Heart left ventricle (tissue), 16 donors: ENCODE data around the gene GTF2F1. TPM values are rescaled to one million over a fixed set of nuclear protein-coding genes. Genes with fewer than 3 reads are reported as not detected.
A peak's percentile ranks its signal among the peaks of the same experiment; 100 is the strongest.

Experiments used
- ATAC-seq, 4 donors: fragments of 200-7000 bp; cut with Tn5 transposase; one replicate each; pipeline ENCODE4 v1.9.1; 2020 to 2022; ENCODE audit warnings: moderate library complexity in 4 of 4, mild to moderate bottlenecking in 3 of 4, moderate number of reproducible peaks in 1 of 4
- DNase-seq, 5 donors: peaks; one replicate each; pipeline ENCODE4 v3.0.0-alpha.2; 2020
- H3K27ac ChIP-seq, 12 donors: fragments of 200-600 bp; sonication (generic) in 4 of 12; one replicate each; pipeline versions ENCODE4 v1.5.0 to v1.8.0; 2016 to 2022; ENCODE audit warnings: mild to moderate bottlenecking in 2 of 12
- H3K27me3 ChIP-seq, 9 donors: fragments of 200-600 bp; sonication (generic) in 2 of 9; one replicate each; pipeline versions ENCODE4 v1.5.1 to v1.8.0; 2016 to 2022; ENCODE audit warnings: mild to moderate bottlenecking in 3 of 9
- H3K36me3 ChIP-seq, 9 donors: fragments of 200-600 bp; sonication (generic) in 2 of 9; one replicate each; pipeline versions ENCODE4 v1.5.0 to v1.8.0; 2018 to 2022; ENCODE audit warnings: mild to moderate bottlenecking in 2 of 9
- H3K4me1 ChIP-seq, 12 donors: fragments of 200-600 bp; sonication (generic) in 4 of 12; one replicate each; pipeline versions ENCODE4 v1.5.0 to v1.8.0; 2016 to 2022; ENCODE audit warnings: mild to moderate bottlenecking in 3 of 12
- H3K4me3 ChIP-seq, 12 donors: fragments of 200-600 bp; sonication (generic) in 4 of 12; one replicate each; pipeline versions ENCODE4 v1.5.0 to v1.8.0; 2017 to 2022; ENCODE audit warnings: mild to moderate bottlenecking in 9 of 12, moderate library complexity in 4 of 12
- H3K9me3 ChIP-seq, 12 donors: fragments of 200-600 bp; sonication (generic) in 4 of 12; one replicate each; pipeline versions ENCODE4 v1.5.0 to v1.8.0; 2016 to 2022; ENCODE audit warnings: mild to moderate bottlenecking in 1 of 12
- POLR2A ChIP-seq, 2 donors: fragments of 450-650 bp; IDR thresholded peaks; one replicate each; pipeline ENCODE4 v1.6.1; 2017; ENCODE audit warnings: antibody characterized with exemption in 2 of 2, mild to moderate bottlenecking in 2 of 2, moderate library complexity in 2 of 2
- WGBS, 4 donors: extraction: QIAGEN DNeasy Blood & Tissue Kit in 2 of 4; methylation state at CpG; one replicate each; pipeline versions ENCODE4 v1.1.5 to v1.1.7; 2013 to 2018; 5-methylcytosine and 5-hydroxymethylcytosine counted together
- intact Hi-C, 10 donors: fragments of 100-400 bp; cut with DNase I; formaldehyde crosslinking; loops; one replicate each; pipeline versions ENCODE4 v1.11.1 to v1.14.2; 2022
- polyA plus RNA-seq, 2 donors: library from polyadenylated mRNA; stranded (reverse); fragments of 200-250 nt; gene quantifications; one replicate each; pipeline ENCODE4 v1.2.3, GENCODE V29; 2013
- total RNA-seq, 9 donors: library from RNA; depleted of rRNA in 2 of 9; stranded (reverse); fragments of >200 nt in 2 of 9; fragmentation: NEBNext Ultra II Directional in 3 of 9; extraction: Animal tissue kit (Norgen Biotek cat#: 25700) in 3 of 9; gene quantifications; one replicate each; pipeline versions ENCODE4 v1.1.0 to v1.2.4, GENCODE V29; 2016 to 2023
- TF ChIP-seq, protein P1 (sequence below), 12 donors: fragments of 200-600 bp; sonication (generic) in 4 of 12; IDR thresholded peaks; one replicate each; pipeline versions ENCODE4 v1.5.0 to v1.8.0; 2018 to 2022; ENCODE audit warnings: antibody characterized with exemption in 12 of 12, mild to moderate bottlenecking in 5 of 12
- donor health status: ischemic (EF 13 %, LVEDD 7.1; RV severe dilation, severe dysfunction).
- donor health status: healthy with polysubstance abuse.
- donor health status: DM: no; HTN: yes; CAD: no.
- donor health status: DM: no; HTN: no; CAD: no.
- donor health status: ischemic (EF 25% LVEDD 6.9; RV normal size, moderate dysfunction).
- donor health status: ischemic (EF 25% LVEDD 5.7; RV mildly dilated, moderate dysfunction).
- donor health status: healthy.
- donor health status: DM: yes; HTN: yes; CAD: no.
- donor health status: ischemic (EF 35%, LVEDD 5.7; RV mildly dilated, moderate dysfunction).
- donor health status: nonischemic (EF 11% LVEDD 7.7; RV severe dilation, severe dysfunction).
- donor health status: DM: yes; HTN: yes; CAD: no.
- donor health status: PGD.
- donor health status: ischemic (EF 29% LVEDD 5.4; RV normal size, mild dysfunction).
- donor health status: nonischemic (EF 23%, LVEDD 6.1; RV moderate dilation, normal function).

Gene GTF2F1
- total and polyA plus RNA-seq, 11 donors, result 20.8 to 58.2 (median 29.8) TPM

DNA sequence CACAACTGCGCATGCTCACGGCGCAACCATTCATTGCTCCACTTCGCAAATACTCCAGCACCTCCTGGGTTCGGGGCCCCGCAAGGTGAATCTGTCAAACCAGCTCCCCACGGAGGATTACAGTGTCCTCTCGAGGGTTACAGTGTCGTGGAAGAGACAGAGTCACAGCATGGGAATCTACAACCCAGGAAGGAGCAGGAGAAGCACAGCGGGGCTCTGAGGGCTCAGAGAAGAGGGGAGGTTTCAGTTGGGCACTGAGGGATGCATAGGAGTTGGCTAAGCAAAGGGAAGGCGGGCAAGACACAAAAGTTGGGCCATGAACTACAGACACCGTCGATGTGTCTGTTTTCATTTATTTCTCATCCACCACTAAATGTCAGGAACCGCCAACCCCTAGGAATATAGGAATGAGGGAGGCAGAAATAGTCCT lies 1.0 kb upstream of the GTF2F1 start:
- ATAC-seq (no peak), DNase-seq (peak in 1 of 5 donors; percentile 84)
- no peaks in the 10 kb centered on the region for H3K9me3 ChIP-seq
- TF ChIP-seq, protein P1, sequence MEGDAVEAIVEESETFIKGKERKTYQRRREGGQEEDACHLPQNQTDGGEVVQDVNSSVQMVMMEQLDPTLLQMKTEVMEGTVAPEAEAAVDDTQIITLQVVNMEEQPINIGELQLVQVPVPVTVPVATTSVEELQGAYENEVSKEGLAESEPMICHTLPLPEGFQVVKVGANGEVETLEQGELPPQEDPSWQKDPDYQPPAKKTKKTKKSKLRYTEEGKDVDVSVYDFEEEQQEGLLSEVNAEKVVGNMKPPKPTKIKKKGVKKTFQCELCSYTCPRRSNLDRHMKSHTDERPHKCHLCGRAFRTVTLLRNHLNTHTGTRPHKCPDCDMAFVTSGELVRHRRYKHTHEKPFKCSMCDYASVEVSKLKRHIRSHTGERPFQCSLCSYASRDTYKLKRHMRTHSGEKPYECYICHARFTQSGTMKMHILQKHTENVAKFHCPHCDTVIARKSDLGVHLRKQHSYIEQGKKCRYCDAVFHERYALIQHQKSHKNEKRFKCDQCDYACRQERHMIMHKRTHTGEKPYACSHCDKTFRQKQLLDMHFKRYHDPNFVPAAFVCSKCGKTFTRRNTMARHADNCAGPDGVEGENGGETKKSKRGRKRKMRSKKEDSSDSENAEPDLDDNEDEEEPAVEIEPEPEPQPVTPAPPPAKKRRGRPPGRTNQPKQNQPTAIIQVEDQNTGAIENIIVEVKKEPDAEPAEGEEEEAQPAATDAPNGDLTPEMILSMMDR (IDR thresholded peaks at IDR 0.05), result no peak
- no peak for TF ChIP-seq POLR2A (IDR thresholded peaks at IDR 0.05)
- intact Hi-C loops, result loop anchor here in 6 of 10 donors (1.0 to 5.0 kb wide), 6 partner anchors 21 to 1927 kb away; partner anchors contain the start of genes ALKBH7 (in 2 of the 6), CLPP (in 1 of the 6) and KHSRP (in 1 of the 6)
- H3K27ac ChIP-seq, result peak overlapping the region; percentile 87 to 98 (median 94)
- peaks cover 0 to 17% (median 10%) of the 10 kb centered on the region in 12 donors for H3K4me1 ChIP-seq
- H3K36me3 ChIP-seq, result peaks cover 0 to 29% (median 21%) of the 10 kb centered on the region in 9 donors
- H3K27me3 ChIP-seq, result no peaks in the 10 kb centered on the region
- peak overlapping the region; percentile 60 to 99 (median 81) for H3K4me3 ChIP-seq
- 25 to 40% (median 26%) methylated on average over 9 to 14 of the region's 14 CpGs for WGBS, 4 donors

DNA sequence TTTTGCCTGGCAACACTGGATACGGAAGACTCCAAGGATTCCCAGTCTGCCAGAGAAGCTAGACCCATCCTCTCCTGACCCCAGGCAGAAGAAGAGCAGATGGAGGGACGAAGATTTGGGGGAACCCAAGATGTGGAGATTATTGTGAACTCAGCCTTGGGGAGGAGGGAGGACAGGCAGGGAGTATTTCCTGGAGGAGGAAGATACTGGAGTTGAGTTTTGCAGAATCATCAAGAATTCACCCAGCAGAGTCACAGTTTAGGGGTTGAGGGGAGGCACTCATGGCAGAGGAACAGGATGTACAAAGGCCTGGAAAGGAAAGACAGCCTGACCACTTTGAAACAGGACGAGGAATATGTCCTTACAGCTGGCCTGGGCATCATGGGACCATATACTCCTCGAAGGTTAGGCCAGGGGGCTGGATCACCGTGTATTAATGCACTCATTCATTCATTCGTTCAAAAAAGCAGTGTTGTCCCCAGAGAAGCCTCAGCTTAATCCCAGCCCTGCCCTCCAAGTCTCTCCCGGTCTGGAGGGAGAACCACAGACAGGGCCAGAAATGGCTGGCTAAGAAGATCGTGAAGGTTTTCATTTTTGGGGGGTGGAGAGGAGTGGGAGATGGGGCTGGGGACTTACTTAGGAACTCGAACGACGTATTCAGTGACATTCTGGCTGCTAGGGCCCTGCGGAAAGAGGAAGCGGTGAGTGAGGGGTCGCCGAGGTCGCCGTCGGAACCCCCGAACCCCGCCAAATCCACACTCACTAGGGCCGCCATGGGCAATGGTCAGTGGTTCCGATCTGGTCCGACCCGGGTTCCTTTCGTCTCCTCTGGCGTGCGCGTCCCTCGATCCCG lies 517 bp downstream of the GTF2F1 start:
- ATAC-seq (peak in 1 of 4 donors; percentile 5), DNase-seq (no peak)
- Histone ChIP-seq H3K27me3 (no peaks in the 10 kb centered on the region), H3K9me3 (no peaks in the 10 kb centered on the region), H3K4me3 (peak overlapping the region; percentile 60 to 99 (median 81)), H3K4me1 (peaks cover 0 to 17% (median 10%) of the 10 kb centered on the region in 12 donors), H3K27ac (peak overlapping the region; percentile 87 to 98 (median 94)), H3K36me3 (peaks cover 0 to 44% (median 36%) of the 10 kb centered on the region in 9 donors)
- intact Hi-C loops, result loop anchor here in 6 of 10 donors (1.0 to 5.0 kb wide), 6 partner anchors 19 to 1925 kb away; partner anchors contain the start of genes ALKBH7 (in 2 of the 6), CLPP (in 1 of the 6) and KHSRP (in 1 of the 6)
- TF ChIP-seq, protein P1 (IDR thresholded peaks at IDR 0.05), result no peak
- no peak for TF ChIP-seq POLR2A (IDR thresholded peaks at IDR 0.05)
- WGBS, 4 donors, result 7 to 10% (median 8%) methylated on average over 28 to 30 of the region's 30 CpGs

DNA sequence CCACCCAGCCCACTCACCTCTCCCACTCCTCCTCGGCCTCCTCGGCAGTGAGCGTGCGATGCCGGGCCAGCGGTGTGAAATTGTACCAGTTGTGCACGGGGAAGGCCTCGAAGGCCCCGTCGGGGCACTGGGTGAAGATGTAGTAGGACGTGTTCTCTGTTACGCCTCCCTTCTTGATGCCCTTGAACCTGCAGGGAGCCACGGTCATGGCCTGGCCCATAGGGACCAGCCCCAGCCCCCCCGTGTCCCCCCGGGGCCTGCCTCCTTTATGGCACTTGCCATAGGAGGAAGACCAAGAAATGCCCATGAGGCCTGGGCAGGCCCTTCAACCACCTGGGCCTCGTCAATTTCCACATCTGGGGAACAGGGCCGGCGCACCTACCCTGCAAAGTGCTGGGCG lies 5.6 kb downstream of the GTF2F1 start:
- Histone ChIP-seq H3K4me3 (no peak overlapping the region), H3K27me3 (no peaks in the 10 kb centered on the region), H3K9me3 (no peaks in the 10 kb centered on the region), H3K4me1 (peaks cover 0 to 10% (median 5%) of the 10 kb centered on the region in 12 donors), H3K36me3 (peaks cover 0 to 94% (median 81%) of the 10 kb centered on the region in 9 donors), H3K27ac (no peak overlapping the region)
- no peak for DNase-seq
- ATAC-seq, result no peak
- intact Hi-C loops, result no loop called here
- 92 to 97% (median 96%) methylated on average over 13 to 19 of the region's 19 CpGs for WGBS, 4 donors
- TF ChIP-seq, protein P1 (IDR thresholded peaks at IDR 0.05), result no peak
- TF ChIP-seq POLR2A (IDR thresholded peaks at IDR 0.05), result no peak

DNA sequence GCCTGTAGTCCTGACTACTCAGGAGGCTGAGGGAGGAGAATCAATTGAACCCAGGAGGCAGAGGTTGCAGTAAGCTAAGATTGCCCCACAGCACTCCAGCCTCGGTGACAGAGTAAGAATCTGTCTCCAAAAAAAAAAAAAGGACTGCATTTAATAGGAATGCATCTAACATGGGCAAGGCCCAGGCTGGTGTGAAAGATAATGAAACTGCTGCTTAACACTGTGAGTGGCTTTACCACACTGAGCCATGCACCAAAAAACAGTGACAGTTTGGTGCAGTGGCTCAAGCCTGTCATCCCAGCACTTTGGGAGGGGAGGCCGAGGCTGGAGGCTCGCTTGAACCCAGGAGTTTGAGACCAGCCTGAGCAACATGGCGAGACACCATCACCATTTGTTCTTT lies 8.6 kb downstream of the GTF2F1 start:
- no peak for TF ChIP-seq POLR2A (IDR thresholded peaks at IDR 0.05)
- TF ChIP-seq, protein P1 (IDR thresholded peaks at IDR 0.05), result no peak
- intact Hi-C loops, result no loop called here
- Histone ChIP-seq H3K4me1 (no peaks in the 10 kb centered on the region), H3K36me3 (peaks cover 3 to 100% (median 97%) of the 10 kb centered on the region in 9 donors), H3K9me3 (peaks cover 0 to 7% (median 0%) of the 10 kb centered on the region in 12 donors), H3K27ac (no peak overlapping the region), H3K27me3 (no peaks in the 10 kb centered on the region), H3K4me3 (no peak overlapping the region)
- WGBS, 4 donors, result 93 to 95% (median 95%) methylated on average over 4 of the region's 4 CpGs
- ATAC-seq (no peak), DNase-seq (no peak)
